ENCODE measurements around the gene RPTOR. TPM values are rescaled to one million over a fixed set of nuclear protein-coding genes. Genes with fewer than 3 reads are reported as not detected.

Gene RPTOR
- total and polyA plus RNA-seq, 10 of the 15 experiments (the other 5 are each of a cell fraction or from before 2014, with no cell fraction given), result 0.18 to 32.1 (median 7.8) TPM

- ATAC-seq, result no peak; the same call in 1 of the 3 replicates
- in situ Hi-C loops (cut with MboI), result loop anchor here (25.0 kb wide), 1 partner anchor 235 kb away; the partner anchor contains the start of genes NDUFAF8 and TEPSIN
- no peak for TF ChIP-seq JUND (IDR thresholded peaks at IDR 0.05; ENCODE audit: low read depth, low read length)
- TF ChIP-seq, protein P1, sequence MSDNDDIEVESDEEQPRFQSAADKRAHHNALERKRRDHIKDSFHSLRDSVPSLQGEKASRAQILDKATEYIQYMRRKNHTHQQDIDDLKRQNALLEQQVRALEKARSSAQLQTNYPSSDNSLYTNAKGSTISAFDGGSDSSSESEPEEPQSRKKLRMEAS (IDR thresholded peaks at IDR 0.05; ENCODE audit: low read depth, low read length), result no peak
- TF ChIP-seq ELK1 (IDR thresholded peaks at IDR 0.05; ENCODE audit: low read depth, low read length), result no peak
- no peak for TF ChIP-seq IKZF1 (conservative IDR thresholded peaks at IDR 0.05)
- TF ChIP-seq SP1 (IDR thresholded peaks at IDR 0.05; ENCODE audit: low read depth, low read length), result no peak
- no peak for TF ChIP-seq SMC3 (IDR thresholded peaks at IDR 0.05; ENCODE audit: borderline replicate concordance, low read length)
- no peak for TF ChIP-seq IKZF2 (IDR thresholded peaks at IDR 0.05)
These were observed 458.0 kb downstream of the RPTOR start for GRCh38 chr17:81002409-81003361.

More at GRCh38 chr17:81002409-81003361, 458.0 kb downstream of the RPTOR start:
- H3K27me3 ChIP-seq (replicated peaks in 1 of 2; ENCODE audit: control insufficient read depth in 2 of 2, insufficient read depth in 2 of 2, low read length in 1 of 2), result peaks cover 0 to 5% of the 10 kb centered on the region in 2 experiments; a peak in 3 of 4 replicates
- H4K20me1 ChIP-seq (ENCODE audit: control insufficient read depth, insufficient read depth), result no peaks in the 10 kb centered on the region; the same call in 1 of the 2 replicates
- H3K79me2 ChIP-seq (ENCODE audit: control insufficient read depth, insufficient read depth, low read length), result no peaks in the 10 kb centered on the region
- FAIRE-seq (no peak), DNase-seq (ENCODE audit: low read depth, low spot score) (no peak)
- H2AFZ ChIP-seq (ENCODE audit: control insufficient read depth, low read depth, low read length), result no peak overlapping the region
- no peaks in the 10 kb centered on the region for H3K4me1 ChIP-seq (ENCODE audit: control insufficient read depth, insufficient read depth, low read length)
- no peak overlapping the region for H3K9ac ChIP-seq (ENCODE audit: control insufficient read depth, insufficient read depth, low read length)
- POLR2A ChIA-PET, result no interaction called here
- H3K36me3 ChIP-seq (ENCODE audit: control insufficient read depth in 2 of 2, insufficient read depth in 2 of 2, low read length in 1 of 2), result peaks cover 0 to 6% of the 10 kb centered on the region in 2 experiments; a peak in 3 of 4 replicates
- SMC1A ChIA-PET (ENCODE audit: uncharacterized antibody, unreplicated experiment), result no interaction called here
- H3K27ac ChIP-seq (ENCODE audit: control insufficient read depth, insufficient read depth), result no peak overlapping the region
- no peak overlapping the region for H3K4me3 ChIP-seq
- no peaks in the 10 kb centered on the region for H3K9me3 ChIP-seq (replicated peaks; ENCODE audit: control insufficient read depth, insufficient read depth, low read length)
- TSS peak; percentile 43 for BruUV-seq (replicated peaks)
- WGBS (ENCODE audit: insufficient coverage, insufficient replicate concordance, low lambda C conversion rate, missing lambda C conversion rate), result 47% methylated on average over 21 of the region's 21 CpGs
- CTCF ChIA-PET, result no interaction called here
- H3K4me2 ChIP-seq (ENCODE audit: control insufficient read depth, insufficient read depth), result no peak overlapping the region
- intact Hi-C loops (cut with micrococcal nuclease; ENCODE audit: unreplicated experiment), result no loop called here
- RAD21 ChIA-PET (ENCODE audit: unreplicated experiment), result no interaction called here
